HG03520 (cell line): ENCODE measurements around the gene RAB11B.
A peak's percentile ranks its signal among the peaks of the same experiment; 100 is the strongest.
"Not testable (repeated sequence)": the region's sequence is repeated elsewhere in the genome, so short reads cannot be mapped to it uniquely, and the experiment has no call there.

Source experiments
- ATAC-seq: cut with Tn5 transposase; IDR thresholded peaks from one replicate; pipeline ENCODE4 v1.9.1; 2021; ENCODE audit warnings: mild to moderate bottlenecking, moderate library complexity; ENCODE audit not compliant: unreplicated experiment

Gene RAB11B

DNA sequence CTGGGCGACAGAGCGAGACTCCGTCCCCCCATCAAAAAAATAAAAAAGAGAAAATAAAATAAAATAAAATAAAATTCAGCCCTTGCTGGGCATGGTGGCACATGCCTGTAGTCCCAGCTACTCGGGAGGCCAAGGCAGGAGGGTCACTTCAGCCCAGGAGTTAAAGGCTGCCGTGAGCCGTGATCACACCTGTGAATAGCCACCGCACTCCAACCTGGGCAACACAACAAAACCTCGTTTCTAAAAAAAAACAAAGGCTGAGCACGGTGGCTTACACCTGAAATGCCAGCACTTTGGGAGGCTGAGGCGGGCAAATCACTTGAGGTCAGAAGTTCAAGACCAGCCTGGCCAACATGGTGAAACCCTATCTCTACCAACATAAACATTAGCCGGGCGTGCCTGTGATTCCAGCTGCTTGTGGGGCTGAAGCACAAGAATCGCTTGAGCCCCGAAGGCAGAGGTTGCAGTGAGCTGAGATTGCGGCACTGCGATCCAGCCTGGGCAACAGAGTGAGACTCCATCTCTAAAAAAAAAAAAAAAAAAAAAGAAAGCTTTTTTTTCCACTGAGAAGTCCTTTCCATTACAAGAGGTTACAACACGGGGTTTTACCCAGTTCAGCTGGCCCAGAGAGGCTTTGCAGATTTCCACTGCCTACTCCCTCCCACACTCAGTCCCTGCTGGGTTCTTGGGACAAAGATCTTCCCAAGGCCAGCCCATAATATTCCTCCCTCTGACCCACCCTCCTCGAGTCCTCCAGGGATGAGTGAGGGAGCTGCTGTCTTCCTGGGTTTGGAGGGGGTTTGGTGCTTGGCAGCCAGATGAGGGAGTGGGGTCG, 19.8 kb upstream of the RAB11B start:
- ATAC-seq, result no peak

DNA sequence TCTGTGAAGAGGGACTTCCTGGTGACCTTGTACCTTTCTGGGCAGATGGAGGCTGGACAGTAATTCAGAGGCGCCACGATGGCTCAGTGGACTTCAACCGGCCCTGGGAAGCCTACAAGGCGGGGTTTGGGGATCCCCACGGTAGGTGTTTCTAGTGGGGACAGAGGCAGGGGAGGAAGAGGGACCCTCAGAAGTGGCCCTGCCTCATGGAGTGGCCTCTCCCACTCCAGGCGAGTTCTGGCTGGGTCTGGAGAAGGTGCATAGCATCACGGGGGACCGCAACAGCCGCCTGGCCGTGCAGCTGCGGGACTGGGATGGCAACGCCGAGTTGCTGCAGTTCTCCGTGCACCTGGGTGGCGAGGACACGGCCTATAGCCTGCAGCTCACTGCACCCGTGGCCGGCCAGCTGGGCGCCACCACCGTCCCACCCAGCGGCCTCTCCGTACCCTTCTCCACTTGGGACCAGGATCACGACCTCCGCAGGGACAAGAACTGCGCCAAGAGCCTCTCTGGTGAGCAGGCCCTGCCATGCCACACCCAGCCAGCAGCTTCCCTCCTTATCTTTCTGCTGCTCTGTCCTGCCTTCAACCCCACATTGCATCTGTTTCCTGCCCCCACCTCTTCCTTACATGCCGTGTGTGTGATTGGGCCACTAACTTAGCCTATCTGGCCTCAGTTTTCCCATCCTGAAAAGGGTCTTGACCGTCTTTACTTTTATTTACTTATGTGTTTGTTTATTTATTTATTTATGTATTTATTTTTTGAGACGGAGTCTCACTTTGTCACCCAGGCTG, 19.0 kb upstream of the RAB11B start:
- ATAC-seq, result no peak

DNA sequence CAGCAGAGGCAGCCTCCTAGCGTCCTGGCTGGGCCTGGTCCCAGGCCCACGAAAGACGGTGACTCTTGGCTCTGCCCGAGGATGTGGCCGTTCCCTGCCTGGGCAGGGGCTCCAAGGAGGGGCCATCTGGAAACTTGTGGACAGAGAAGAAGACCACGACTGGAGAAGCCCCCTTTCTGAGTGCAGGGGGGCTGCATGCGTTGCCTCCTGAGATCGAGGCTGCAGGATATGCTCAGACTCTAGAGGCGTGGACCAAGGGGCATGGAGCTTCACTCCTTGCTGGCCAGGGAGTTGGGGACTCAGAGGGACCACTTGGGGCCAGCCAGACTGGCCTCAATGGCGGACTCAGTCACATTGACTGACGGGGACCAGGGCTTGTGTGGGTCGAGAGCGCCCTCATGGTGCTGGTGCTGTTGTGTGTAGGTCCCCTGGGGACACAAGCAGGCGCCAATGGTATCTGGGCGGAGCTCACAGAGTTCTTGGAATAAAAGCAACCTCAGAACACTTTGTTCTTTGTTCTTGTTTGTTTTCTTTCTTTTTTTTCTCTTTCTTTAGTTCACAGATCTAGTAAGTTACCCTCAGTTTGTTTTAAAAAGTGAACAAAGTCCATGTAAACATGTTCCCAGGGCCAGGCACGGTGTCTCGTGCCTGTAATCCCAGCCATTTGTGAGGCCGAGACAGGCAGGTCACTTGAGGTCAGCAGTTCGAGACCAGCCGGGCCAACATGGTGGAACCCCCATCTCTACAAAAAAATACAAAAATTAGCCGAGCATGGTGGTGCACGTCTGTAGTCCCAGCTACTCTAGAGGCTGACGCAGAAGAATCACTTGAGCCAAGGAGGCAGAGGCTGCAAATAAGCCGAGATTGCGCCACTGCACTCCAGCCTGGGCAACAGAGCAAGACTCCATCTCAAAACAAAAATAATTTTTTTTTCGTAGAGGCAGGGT, 16.0 kb upstream of the RAB11B start:
- ATAC-seq, result no peak

DNA sequence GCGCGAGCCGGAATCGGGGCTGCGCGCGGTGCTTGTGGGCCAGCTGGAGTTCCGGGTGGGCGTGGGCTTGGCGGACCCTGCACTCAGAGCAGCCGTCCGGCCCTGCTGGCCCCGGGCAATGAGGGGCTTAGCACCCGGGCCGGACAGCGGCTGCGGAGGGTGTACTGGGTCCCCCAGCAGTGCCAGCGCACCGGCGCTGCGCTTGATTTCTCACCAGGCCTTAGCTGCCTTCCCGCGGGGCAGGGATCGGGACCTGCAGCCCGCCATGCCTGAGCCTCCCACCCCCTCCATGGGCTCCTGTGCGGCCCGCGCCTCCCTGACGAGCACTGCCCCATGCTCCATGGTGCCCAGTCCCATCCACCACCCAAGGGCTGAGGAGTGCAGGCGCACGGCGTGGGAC, 14.4 kb upstream of the RAB11B start:
- not testable (repeated sequence) for ATAC-seq

DNA sequence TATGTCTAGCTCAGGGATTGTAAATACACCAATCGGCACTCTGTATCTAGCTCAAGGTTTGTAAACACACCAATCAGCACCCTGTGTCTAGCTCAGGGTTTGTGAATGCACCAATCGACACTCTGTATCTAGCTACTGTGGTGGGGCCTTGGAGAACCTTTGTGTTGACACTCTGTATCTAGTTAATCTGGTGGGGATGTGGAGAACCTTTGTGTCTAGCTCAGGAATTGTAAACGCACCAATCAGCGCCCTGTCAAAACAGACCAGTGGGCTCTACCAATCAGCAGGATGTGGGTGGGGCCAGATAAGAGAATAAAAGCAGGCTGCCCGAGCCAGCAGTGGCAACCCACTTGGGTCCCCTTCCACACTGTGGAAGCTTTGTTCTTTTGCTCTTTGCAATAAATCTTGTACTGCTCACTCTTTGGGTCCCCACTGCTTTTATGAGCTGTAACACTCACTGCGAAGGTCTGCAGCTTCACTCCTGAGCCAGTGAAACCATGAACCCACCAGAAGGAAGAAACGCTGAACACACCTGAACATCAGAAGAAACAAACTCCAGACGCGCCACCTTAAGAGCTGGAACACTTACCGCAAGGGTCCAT, 13.7 kb upstream of the RAB11B start:
- not testable (repeated sequence) for ATAC-seq

DNA sequence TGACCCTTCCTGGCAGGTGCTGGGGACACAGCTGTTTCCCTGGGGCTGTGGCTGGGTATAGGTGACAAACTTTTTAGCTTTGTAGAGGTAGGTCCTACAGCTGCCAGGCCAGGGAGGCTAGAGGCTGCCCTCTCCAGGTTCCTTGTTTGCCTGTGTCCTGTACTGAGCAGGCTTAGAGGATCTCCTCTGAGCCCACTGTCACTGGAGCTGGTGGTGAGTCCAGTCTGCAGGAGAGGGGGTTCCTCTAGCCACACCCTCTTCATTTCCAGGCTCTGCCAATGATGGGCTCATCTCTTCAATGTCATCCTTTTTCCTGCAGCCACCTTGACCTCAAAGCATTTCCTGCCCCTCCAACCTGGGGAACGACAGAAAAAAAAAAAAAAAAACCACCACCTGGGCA, 12.6 kb upstream of the RAB11B start:
- ATAC-seq, result no peak

DNA sequence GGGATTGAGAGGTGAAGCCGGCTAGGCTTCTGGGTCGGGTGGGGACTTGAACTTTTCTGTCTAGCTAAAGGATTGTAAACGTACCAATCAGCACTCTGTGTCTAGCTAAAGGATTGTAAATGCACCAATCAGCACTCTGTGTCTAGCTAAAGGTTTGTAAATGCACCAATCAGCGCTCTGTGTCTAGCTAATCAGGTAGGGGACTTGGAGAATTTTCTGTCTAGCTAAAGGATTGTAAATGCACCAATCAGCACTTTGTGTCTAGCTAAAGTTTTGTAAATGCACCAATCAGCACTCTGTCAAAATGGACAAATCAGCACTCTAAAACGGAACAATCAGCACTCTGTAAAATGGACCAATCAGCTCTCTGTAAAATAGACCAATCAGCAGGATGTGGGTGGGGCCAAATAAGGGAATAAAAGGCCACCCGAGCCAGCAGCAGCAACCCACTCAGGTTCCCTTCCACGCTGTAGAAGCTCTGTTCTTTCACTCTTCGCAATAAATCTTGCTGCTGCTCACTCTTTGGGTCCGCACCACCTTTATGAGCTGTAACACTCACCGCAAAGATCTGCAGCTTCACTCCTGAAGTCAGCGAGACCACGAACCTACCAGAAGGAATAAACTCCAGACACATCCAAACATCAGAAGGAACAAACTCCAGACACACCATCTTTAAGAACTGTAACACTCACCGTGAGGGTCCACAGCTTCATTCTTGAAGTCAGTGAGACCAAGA, 10.8 kb upstream of the RAB11B start:
- ATAC-seq, result not testable (repeated sequence)

DNA sequence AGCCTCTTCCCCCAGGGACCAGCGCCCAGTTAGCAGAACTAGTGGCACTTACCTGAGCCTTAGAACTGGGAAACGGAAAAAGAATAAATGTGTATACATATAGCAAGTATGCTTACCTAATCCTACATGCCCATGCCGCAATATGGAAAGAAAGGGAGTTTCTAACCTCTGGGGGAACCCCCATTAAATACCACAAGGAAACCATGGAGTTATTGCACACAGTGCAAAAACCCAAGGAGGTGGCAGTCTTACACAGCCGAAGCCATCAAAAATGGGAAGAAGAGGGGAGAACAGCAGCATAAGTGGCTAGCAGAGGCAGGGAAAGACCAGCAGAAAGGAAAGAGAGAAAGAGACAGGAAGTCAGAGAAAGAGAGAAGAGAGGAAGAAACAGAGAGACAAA, 5.6 kb upstream of the RAB11B start:
- ATAC-seq, result not testable (repeated sequence)

DNA sequence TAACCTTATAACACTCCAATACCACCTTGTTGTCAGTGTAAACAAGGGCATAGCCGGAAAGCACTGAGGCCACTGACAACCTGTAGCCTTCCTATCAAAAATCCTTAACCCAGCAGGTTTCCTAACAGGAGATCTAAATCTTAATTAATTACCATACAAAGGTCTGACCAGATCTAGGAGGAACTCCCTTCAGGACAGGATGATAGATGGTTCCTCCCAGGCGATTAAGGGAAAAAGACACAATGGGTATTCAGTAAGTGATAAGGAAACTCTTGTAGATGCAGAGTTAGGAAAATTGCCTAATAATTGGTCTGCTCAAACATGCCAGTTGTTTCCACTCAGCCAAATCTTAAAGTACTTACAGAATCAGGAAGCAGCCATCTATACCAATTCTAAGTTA, 5.1 kb upstream of the RAB11B start:
- ATAC-seq, result not testable (repeated sequence)

DNA sequence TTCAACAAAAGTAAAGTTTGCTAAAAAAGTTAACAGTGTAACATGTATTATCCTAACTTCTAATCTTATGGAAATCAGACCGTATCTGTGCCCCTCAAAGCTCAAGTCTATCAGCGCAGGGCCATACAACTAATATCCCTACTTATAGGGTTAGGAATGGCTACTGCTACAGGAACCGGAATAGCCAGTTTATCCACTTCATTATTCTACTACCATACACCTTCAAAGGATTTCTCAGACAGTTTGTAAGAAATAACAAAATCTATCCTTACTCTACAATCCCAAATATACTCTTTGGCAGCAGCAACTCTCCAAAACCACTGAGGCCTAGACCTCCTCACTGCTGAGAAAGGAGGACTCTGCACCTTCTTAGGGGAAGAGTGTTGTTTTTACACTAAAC, 4.6 kb upstream of the RAB11B start:
- not testable (repeated sequence) for ATAC-seq

DNA sequence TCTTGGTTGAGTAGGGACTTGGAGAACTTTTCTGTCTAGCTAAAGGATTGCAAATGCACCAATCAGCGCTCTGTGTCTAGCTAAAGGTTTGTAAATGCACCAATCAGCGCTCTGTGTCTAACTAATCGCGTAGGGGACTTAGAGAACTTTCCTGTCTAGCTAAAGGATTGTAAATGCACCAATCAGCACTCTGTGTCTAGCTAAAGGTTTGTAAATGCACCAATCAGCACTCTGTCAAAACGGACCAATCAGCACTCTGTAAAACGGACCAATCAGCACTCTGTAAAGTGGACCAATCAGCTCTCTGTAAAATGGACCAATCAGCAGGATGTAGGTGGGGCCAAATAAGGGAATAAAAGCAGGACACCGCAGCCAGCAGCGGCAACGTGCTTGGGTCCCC, 3.7 kb upstream of the RAB11B start:
- not testable (repeated sequence) for ATAC-seq

DNA sequence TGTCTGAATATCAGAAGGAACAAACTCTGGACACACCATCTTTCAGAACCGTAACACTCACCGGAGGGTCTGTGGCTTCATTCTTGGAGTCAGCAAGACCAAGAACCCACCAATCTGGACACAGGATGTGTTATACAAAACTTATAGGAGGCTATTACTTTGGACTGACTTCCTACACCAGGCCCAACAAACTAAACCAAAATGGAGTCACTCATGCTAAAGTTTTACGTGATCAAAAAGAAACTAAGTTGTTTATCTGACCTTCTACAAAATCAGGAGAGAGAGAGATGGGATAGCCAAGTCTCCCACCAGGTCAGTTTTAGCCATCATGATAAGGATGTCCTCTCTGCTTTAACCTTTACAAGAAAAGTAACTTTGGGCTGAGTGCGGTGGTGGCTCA, 3.2 kb upstream of the RAB11B start:
- no peak for ATAC-seq

DNA sequence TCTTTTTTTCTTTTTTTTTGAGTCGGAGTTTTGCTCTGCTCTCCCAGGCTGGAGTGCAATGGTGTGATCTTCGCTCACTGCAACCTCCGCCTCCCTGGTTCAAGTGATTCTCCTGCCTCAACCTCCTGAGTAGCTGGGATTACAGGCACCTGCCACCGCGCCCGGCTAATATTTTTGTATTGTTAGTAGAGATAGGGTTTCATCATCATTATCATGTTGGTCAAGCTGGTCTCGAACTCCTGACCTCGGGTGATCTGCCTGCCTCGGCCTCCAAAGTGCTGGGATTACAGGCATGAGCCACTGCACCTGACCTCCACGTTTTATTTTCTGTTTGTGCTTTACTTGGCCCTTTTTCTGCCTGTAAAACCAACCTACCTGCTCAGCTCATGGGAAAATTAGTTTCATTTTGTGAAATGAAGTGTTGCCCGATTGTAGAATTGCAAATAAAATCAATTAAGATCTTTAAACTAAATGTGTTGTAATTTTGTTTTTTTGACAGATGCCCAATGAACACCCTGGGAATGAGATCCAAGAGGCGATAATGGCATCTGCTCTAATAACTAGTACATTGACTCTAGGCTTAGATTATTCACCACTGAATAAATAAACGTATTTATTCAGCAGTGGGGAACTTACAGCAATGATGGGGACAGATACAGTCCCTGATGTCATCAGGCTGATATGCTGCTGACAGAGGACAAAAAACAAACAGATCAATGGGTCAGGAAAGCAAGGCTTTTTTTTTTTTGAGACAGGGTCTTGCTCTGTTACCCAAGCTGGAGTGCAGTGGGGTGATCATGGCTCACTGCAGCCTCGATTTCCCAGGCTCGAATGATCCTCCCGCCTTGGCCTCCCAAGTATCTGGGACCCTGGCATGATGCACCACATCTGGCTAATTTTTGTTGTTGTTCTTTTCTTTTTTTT, 2.2 kb upstream of the RAB11B start:
- ATAC-seq, result no peak

DNA sequence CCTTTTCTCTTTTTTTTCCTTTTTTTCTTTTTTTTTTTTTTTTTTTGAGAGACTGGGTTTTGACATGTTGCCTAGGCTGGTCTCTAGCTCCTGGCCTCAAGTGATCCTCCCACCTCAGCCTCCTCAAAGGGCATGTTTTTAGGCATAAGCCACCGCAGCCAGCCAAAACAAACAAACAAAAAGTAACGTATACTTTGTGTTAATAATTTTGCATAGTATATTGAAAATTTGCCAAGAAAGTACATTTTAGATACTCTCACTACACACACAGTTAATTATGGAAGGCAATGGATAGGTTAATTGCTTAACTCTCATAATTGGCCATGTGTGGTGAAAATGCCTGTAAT, 1.6 kb upstream of the RAB11B start:
- ATAC-seq, result no peak

DNA sequence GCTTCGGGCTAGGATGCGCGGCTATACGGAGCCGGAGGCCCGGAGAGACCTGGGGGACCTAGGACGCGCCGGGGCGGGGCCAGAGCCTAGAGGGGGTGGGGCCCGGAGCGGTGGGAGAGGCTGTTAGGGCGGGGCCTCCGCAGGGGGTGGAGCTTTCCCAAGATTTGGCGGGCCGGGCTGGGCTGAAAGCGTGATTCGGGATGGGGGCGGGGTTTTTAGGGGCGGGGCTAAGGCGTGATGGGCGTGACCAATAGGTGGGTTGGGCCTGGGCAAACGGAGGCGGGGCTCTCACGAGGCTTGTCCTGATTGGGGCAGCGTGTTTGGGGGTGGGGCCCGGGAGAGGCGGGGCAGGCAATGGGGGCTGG, 439 bp downstream of the RAB11B start:
- ATAC-seq, result peak; percentile 32

DNA sequence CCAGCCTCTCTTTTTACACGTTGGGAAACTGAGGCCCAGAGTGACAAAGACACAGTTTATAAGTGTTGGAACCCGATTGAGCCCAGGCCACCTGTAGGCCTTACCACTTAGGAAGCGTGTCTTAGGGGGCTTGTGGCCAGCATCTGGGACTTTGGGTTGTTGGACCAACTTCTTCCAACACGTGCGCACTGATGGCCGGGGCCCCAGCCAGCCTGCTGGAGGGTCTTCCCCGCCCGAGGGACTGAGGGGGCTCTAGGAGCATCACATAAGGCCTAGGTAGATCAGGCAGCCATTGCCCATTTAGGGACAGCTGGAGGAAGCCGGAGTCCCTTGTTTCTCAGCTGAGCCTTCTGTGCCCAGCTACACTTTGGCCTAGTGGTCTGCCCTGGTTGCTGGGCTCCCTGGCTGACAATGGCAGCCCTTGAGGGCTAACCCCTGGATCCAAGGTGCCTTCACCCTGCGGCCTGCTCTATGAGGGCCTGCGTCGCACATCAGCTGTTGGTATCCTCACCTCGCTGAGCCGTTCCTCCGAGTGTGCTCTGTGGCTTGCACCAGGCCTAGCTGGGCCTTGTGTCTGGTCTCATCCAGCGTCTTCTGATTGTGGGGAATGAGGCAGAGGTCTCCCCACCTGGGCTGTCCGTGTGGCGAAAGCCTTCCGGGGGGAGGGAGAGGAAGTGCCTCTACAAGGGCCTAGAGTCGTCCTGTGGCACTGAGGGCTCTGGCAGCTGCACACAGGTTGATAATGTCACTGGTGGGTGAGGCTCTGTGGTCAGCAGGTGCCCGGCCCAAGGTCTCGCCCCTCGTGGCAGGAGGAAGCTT, 1.2 kb downstream of the RAB11B start:
- ATAC-seq, result no peak

DNA sequence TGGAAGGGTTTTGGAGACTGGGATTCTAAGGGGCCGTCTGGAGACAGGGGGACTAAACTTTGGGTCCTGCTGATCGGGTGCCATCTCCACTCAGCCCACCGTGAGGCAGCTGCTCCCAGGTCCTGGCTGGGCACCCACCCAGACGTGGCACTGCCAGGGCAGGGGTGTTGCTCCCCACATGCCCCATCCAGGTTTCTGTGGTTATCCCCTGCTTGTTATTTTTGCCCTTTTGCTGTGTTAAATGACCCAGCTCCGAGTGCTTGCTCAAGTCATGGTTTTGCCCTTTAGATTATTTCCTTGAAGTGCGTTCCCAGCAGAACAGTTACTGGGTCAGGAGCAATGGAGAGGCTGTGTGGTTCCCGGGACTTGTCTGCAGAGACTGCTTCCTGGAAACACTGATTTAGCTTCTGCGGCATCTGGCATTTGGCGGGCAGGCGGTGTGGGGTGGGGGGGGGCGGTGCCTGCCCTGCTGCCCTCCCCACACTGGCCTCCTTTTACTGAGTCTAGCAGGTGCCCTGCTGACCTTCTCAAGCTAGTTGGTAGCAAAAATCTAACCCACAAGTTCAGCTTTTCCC, 1.9 kb downstream of the RAB11B start:
- no peak for ATAC-seq
